ENCODE measurements around the gene LYPD5.
"Not testable (repeated sequence)": the region's sequence is repeated elsewhere in the genome, so short reads cannot be mapped to it uniquely, and the experiment has no call there.

Gene LYPD5

GRCh38 chr19:43778651-43779050 is 23.6 kb downstream of the LYPD5 start:
- DNase-seq (ENCODE audit: low read depth): no peak

GRCh38 chr19:43777163-43777695 is 25.0 kb downstream of the LYPD5 start:
- no peak for DNase-seq (ENCODE audit: low read depth)

- DNase-seq (ENCODE audit: low read depth): peak; percentile 68
Measured at GRCh38 chr19:43776286-43776685, 26.0 kb downstream of the LYPD5 start.

GRCh38 chr19:43775299-43775890 is 26.9 kb downstream of the LYPD5 start:
- no peak for DNase-seq (ENCODE audit: low read depth)

GRCh38 chr19:43774940-43775258 is 27.3 kb downstream of the LYPD5 start:
- DNase-seq (ENCODE audit: low read depth): not testable (repeated sequence)

GRCh38 chr19:43774103-43774939 is 27.9 kb downstream of the LYPD5 start:
- no peak for DNase-seq (ENCODE audit: low read depth)

GRCh38 chr19:43773725-43774102 is 28.5 kb downstream of the LYPD5 start:
- no peak for DNase-seq (ENCODE audit: low read depth)

GRCh38 chr19:43769256-43769655 is 33.0 kb downstream of the LYPD5 start:
- DNase-seq (ENCODE audit: low read depth): no peak

- no peak for DNase-seq (ENCODE audit: low read depth)
Measured at GRCh38 chr19:43768273-43769050, 33.8 kb downstream of the LYPD5 start.

GRCh38 chr19:43767818-43768217 is 34.4 kb downstream of the LYPD5 start:
- DNase-seq (ENCODE audit: low read depth): no peak

- DNase-seq (ENCODE audit: low read depth): no peak
Measured at GRCh38 chr19:43767316-43767715, 34.9 kb downstream of the LYPD5 start.

GRCh38 chr19:43766755-43767043 is 35.5 kb downstream of the LYPD5 start:
- no peak for DNase-seq (ENCODE audit: low read depth)

- peak; percentile 78 for DNase-seq (ENCODE audit: low read depth)
Measured at GRCh38 chr19:43765109-43765876, 37.0 kb downstream of the LYPD5 start.

- DNase-seq (ENCODE audit: low read depth): not testable (repeated sequence)
Measured at GRCh38 chr19:43764684-43765083, 37.6 kb downstream of the LYPD5 start.

GRCh38 chr19:43763473-43763939 is 38.7 kb downstream of the LYPD5 start:
- no peak for DNase-seq (ENCODE audit: low read depth)

GRCh38 chr19:43762814-43763213 is 39.4 kb downstream of the LYPD5 start:
- DNase-seq (ENCODE audit: low read depth): no peak

- no peak for DNase-seq (ENCODE audit: low read depth)
Measured at GRCh38 chr19:43760941-43761340, 41.3 kb downstream of the LYPD5 start.

GRCh38 chr19:43759515-43759914 is 42.7 kb downstream of the LYPD5 start:
- no peak for DNase-seq (ENCODE audit: low read depth)

- DNase-seq (ENCODE audit: low read depth): peak; percentile 76
Measured at GRCh38 chr19:43755256-43755801, 46.9 kb downstream of the LYPD5 start.

- DNase-seq (ENCODE audit: low read depth): peak; percentile 97
Measured at GRCh38 chr19:43754503-43755255, 47.6 kb downstream of the LYPD5 start, which contains the start of gene SMG9. SMG9 (minus strand) TSS chr19:43754962; CDS start chr19:43750741, 4,221 bp downstream.

- no peak for DNase-seq (ENCODE audit: low read depth)
Measured at GRCh38 chr19:43754253-43754502, 48.1 kb downstream of the LYPD5 start.

All from activated T-cell treated with anti-CD3 and anti-CD28 coated beads for 24 hours (primary cell).